Right kidney (tissue), 1 donor: Measurements from ENCODE around the gene CEP63.
"Not testable (repeated sequence)": the region's sequence is repeated elsewhere in the genome, so short reads cannot be mapped to it uniquely, and the experiment has no call there.

ENCODE experiments used
- DNase-seq: peaks from one replicate; pipeline ENCODE4 v3.0.0-alpha.2; 2016

The CEP63 gene

GRCh38 chr3:134516905-134517304 lies 31.0 kb downstream of the CEP63 start:
- peak; percentile 7 for DNase-seq

DNA sequence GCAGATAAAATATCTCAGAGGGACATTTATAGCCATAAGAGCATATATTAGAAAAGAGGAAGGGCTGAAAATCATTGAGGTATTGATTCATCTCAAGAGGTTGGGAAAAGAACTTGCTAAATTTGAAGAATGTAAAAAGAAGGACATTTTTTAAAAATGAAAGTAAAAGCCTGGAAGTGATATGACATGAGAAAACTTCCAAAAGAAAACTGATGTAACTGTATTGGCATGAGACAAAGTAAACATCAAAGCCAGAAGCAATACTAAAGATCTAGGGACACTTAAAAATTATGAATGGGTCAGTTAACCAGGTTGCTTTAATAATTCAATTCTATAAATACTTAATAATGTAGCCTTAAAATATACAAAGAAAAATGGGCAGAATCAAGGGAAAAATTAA lies 31.9 kb downstream of the CEP63 start:
- no peak for DNase-seq

DNA sequence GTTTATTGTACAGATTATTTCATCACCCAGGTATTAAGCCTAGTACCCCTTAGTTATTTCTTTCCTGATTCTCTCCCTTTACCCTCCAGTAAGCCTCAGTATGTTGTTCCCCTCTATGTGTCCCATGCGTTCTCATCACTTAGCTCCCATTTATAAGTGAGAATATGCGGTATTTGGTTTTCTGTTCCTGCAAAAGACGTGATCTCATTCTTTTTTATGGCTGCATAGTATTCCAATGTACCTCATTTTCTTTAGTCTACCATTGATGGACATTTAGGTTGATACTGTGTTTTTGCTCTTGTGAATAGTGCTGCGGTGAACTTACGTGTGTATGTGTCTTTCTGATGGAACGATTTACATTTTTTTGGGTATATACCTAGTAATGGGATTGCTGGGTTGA lies 36.7 kb downstream of the CEP63 start:
- DNase-seq: no peak

- DNase-seq: no peak
These were observed 39.4 kb downstream of the CEP63 start for GRCh38 chr3:134525293-134525692.

DNA sequence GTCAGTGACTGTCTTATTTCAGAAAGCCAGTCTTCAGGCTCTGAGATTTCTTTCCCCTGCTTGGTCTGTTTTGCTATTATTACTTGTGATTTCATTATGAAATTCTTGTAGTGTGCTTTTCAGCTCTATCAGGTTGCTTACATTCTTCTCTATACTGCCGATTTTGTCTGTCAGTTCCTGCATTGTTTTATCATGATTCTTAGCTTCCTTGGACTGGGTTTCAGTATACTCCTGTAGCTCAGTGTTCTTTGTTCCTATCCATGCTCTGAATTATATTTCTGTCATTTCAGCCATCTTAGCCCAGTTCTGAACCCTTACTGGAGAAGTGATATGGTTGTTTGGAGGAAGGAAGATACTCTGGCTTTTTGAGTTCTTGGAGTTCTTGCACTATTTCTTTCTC lies 40.5 kb downstream of the CEP63 start:
- no peak for DNase-seq

DNA sequence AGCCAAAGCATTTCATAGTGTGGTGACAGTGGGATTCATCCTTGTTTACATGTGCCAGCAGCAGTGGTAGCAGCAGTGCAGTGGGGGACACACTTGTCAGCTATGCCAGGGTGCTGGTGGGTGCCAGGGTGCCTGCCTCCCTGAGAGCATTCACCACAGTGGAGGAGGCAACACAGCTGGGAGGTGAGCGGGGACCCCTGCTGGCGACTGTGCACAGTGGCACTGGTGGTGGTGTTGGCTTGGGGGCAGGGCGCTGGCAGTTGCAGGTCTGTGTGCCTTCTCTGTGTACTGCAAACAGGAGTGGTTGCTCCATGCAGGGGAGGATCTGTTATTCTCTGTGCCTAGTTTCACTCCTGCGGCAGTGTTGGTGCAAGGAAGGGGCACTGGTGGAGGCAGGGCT lies 41.2 kb downstream of the CEP63 start:
- no peak for DNase-seq

DNA sequence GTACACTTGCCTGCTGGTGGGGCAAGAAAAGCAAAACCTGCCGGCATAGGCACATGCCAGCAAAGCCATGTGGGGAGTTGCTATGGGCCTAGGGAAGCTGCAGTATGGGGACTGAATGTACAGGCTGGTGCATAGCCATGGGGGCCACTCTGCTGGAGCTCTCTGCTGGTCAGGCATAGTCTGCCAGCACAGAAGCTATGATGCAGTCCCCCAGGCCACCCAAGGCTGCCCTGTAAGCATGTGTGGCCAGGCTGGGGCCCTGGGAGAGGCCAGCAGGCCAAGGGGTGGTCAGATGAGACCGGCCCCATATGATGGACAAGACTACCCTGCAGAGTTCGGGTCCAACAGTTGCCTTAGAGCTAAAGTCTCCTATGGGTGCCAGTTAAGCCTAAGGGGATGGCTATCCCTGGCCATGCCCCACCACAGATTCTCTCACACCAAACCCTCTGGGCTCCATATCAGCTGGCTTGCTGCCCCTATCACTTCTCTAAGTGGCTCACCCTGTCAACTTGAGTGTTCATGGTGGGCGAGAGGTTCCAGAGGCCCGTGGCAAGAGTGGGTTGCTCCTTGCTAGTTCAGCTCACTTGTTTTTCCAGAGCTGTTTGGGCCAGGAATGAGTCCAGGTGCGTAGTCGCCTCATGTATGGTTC lies 41.8 kb downstream of the CEP63 start:
- no peak for DNase-seq

DNA sequence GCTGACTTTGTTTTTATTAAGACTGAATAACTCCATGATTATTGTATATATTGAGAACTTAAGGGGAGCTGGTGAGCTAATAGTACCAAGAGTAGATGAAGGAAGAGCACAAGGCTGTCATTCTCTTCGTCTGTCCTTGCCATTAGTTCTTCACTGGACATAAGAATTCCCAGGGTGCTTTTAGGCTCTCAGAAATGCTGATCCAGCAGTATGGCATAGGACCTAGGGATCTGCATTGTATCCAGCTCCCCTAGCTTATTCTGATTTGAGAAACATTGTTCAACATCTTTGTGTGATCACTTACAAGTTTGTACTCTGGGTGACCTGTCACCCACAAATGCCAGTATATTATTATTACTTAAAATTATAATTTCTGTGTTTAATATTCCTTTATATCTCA lies 47.6 kb downstream of the CEP63 start:
- no peak for DNase-seq

GRCh38 chr3:134535186-134535970 lies 49.5 kb downstream of the CEP63 start:
- no peak for DNase-seq

GRCh38 chr3:134536781-134537180 lies 50.9 kb downstream of the CEP63 start:
- no peak for DNase-seq

DNA sequence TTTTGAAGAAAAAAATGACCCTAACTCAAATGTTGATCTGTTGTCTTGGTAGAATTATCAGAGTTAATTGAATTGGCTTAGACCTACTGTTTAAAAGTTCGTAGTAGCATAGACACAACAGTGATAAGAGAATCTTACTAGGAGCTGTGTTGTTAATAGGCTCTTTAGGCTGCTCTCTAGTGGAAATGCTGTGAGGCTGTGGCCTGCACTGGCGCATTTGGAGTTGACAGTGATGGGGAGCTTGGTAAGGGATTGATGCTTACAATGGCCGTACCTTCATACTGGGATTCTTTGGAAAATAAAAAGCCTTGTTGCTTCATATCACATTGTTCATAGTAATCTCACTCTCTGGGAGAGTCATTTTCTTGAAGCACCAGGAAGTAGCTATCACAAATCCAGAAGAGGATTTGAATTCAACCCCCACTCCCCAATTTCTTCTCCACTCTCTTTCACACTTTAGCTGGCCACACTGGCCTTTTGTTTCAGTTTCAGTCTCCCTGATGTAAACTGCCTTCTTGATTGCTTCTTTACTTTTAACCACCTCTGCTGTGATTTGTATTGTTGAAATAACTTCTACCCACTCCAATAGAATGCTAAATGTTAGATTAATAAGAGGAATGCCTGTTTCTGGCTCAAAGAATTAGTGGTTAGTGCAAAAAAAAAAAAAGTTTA lies 56.6 kb downstream of the CEP63 start:
- no peak for DNase-seq

- no peak for DNase-seq
These were observed 57.3 kb downstream of the CEP63 start for GRCh38 chr3:134543113-134543512.

- DNase-seq: no peak
These were observed 58.5 kb downstream of the CEP63 start for GRCh38 chr3:134544316-134544715.

- not testable (repeated sequence) for DNase-seq
These were observed 58.9 kb downstream of the CEP63 start for GRCh38 chr3:134544783-134545182.

DNA sequence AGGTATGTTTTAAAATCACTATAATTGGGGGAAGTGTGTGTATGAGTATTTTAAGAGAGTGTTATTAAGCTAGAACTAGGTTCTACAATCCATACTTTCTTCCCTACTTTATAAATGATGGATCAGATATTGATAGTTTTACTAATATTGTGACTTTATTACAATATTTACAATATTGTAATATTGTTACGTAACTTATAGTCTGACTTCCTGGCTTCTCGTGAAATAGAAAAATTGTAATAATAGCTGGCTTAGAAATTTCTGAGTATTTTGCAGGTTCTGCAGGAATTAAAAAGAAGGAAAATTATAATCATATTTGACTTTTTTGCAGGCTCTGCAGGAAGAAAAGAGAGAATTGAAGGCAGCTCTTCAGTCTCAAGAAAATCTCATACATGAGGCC lies 60.0 kb downstream of the CEP63 start:
- no peak for DNase-seq

DNA sequence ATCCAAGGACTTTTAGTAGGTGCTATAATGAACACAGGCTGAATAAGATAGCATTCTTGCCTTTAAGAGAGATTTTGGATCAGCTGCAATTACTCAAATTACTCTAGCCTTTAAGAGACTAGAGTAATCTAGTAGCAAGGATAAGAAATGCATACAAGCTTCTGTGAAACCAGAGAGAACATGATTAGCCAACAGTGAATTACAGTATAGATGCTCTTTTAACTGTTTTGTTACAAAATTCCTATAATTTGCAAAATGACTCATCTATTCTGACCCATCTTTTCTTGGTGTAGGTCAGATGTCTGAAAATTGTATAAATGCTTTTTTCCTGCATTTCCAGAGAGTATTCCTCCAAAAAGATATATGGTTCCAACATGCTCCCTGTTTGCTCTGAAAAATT lies 66.9 kb downstream of the CEP63 start:
- DNase-seq: no peak

DNA sequence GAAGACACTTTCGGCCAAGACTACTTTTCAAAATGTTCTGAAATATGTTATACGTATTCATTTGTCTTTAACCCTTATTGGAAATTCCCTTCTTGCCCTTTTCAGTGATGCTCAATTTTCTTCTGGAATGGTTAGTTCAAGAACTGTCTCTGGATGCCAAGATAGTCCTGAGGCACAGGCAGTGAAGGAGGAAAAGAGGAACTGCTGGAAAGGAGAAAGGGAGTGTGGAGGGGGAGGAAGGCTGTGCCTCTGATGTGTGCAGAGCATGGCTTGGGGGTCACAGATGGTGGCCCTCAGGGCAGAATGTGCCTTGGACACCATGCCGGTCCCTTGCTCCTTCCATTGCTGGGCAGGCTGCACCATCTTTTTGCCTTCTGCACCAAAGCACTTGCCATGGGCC lies 73.7 kb downstream of the CEP63 start:
- no peak for DNase-seq

DNA sequence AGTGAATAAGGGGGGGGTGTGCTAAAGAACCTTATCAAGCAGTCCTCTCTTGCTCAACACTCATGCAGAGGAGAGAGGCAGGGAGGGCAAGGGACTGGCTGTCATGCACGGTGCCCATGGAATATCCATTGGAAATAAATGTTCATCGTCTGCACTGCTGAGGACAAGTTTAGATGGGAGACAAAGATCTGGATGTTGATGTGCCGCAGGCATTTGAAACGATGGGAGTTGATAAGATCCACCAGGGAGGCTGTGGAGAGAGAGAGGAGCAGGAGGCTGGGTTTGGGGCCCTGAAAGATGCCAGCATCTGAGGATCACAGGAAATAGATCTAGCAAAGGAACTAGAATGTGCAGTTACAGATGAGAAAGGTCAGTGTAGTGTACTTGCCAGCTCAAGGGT lies 76.2 kb downstream of the CEP63 start:
- no peak for DNase-seq

DNA sequence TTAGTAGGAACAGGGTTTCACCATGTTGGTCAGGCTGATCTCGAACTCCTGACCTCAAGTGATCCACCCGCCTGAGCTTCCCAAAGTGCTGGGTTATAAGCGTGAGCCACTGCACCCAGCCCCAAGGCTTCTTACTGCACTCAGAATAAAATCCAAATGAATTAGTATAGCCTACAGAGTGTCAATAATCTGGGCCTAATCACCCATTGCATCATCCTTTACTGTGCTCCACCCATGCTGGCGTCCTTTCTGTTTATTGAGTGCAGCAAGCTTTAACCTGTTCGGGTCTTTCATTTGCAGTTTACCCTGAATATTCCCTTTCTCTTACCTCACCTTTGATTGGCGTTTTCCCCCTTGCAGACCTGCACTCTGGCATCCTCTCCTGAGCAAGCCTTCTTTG lies 77.7 kb downstream of the CEP63 start:
- no peak for DNase-seq

GRCh38 chr3:134564991-134565390 lies 79.1 kb downstream of the CEP63 start:
- no peak for DNase-seq

DNA sequence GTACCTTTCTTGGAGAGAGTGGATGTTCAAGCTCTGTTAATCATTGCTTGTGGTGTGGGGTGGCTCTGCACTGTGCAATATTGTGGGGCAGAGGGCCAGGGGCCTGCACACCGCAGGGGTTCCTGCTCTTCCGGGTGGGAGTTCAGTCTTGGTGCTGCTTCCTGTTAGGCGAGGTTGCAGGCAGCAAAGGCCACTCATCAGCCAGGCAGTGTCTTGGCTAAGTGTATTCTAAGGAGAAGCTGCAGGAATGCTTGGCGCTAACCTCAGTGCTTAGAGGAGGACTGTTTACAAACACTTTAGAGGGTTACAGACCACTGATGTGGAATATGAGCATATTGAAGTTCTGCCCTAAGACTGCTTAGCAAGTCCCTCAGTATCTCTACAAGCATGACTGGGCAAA lies 81.7 kb downstream of the CEP63 start:
- DNase-seq: peak; percentile 16

DNA sequence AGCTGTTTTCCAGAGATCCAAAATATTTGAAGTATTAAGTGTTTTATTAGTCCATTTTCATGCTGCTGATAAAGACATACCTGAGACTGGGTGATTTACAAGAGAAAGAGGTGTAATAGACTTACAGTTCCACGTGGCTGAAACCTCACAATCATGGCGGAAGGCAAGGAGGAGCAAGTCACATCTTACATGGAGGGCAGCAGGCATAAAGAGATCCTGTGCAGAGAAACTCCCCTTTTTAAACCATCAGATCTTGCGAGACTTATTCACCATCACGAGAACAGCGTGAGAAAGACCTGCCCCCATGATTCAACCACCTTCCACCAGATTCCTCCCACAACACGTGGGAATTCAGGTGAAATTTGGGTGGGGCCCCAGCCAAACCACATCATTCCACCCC lies 82.9 kb downstream of the CEP63 start:
- no peak for DNase-seq

- DNase-seq: not testable (repeated sequence)
These were observed 84.0 kb downstream of the CEP63 start for GRCh38 chr3:134569899-134570298.

- no peak for DNase-seq
These were observed 90.6 kb downstream of the CEP63 start for GRCh38 chr3:134576426-134576825.
